ENCODE data around the gene CHRD. TPM values are rescaled to one million over a fixed set of nuclear protein-coding genes. Genes with fewer than 3 reads are reported as not detected.

The CHRD gene
- total RNA-seq, 1 experiment from 2014 or later = 2.7 TPM

DNA sequence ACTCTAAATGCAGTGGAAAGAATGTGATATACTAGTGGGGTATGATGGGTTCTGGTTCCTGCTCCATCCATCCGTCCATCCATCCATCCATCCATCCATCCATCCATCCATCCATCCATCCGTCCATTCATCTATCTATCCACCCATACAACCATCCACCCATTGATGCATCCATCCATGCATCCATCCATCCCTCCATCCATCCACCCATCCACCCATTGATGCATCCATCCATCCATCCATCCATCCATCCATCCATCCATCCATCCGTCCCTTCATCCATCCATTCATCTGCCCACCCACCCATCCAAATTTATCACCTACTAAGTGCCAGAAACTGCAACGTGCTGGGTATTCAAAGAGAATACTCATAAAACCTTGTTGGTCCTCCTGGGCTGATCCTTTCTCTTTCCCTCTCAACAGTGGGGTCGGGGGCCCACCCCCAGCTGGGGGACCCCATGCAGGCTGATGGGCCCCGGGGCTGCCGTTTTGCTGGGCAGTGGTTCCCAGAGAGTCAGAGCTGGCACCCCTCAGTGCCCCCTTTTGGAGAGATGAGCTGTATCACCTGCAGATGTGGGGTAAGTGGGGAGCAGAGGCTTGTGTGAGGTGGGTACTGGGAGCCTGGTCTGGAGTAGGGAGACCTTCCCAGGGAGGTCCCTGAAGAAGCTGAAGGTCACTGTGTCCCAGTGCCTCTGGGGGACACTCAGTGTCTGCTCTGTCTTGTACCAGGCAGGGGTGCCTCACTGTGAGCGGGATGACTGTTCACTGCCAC is 8.5 kb downstream of the CHRD start (continued):
- TF ChIP-seq, protein P1, sequence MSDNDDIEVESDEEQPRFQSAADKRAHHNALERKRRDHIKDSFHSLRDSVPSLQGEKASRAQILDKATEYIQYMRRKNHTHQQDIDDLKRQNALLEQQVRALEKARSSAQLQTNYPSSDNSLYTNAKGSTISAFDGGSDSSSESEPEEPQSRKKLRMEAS (CRISPR knock-in tag; IDR thresholded peaks at IDR 0.05) = no peak
- TF ChIP-seq SOX15 (CRISPR knock-in tag; IDR thresholded peaks at IDR 0.05) (no peak), ZNF416 (CRISPR knock-in tag; IDR thresholded peaks at IDR 0.05) (no peak), GRHL2 (CRISPR knock-in tag; IDR thresholded peaks at IDR 0.05; ENCODE audit: insufficient replicate concordance, severe bottlenecking) (no peak), ZBTB21 (CRISPR knock-in tag; IDR thresholded peaks at IDR 0.05; ENCODE audit: borderline replicate concordance) (no peak), OVOL2 (CRISPR knock-in tag; IDR thresholded peaks at IDR 0.05; ENCODE audit: borderline replicate concordance) (no peak)
- TF ChIP-seq, protein P2, sequence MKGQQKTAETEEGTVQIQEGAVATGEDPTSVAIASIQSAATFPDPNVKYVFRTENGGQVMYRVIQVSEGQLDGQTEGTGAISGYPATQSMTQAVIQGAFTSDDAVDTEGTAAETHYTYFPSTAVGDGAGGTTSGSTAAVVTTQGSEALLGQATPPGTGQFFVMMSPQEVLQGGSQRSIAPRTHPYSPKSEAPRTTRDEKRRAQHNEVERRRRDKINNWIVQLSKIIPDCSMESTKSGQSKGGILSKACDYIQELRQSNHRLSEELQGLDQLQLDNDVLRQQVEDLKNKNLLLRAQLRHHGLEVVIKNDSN (CRISPR knock-in tag; IDR thresholded peaks at IDR 0.05) = no peak

DNA sequence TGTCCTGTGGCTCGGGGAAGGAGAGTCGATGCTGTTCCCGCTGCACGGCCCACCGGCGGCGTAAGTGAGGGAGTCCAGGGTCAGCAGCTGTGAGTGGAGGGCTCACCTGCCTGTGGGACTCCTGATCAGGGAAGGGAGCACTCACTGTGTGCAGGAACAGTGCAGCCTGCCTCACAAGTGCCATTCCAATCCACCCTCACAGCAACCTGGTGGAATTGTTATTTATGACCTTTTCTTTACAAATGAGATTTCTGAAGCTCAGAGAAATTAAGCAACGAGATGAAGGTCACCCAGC is 9.0 kb downstream of the CHRD start:
- Mint-ChIP-seq H3K27me3 (ENCODE audit: low read depth) (peaks cover 4% of the 10 kb centered on the region), H3K27ac (no peak overlapping the region), H3K4me1 (peaks cover 4% of the 10 kb centered on the region; the same call in 1 of the 2 replicates), H3K36me3 (no peaks in the 10 kb centered on the region), H3K9me3 (no peaks in the 10 kb centered on the region), H3K4me3 (no peak overlapping the region)
- POLR2A ChIA-PET = no interaction called here
- no peak for DNase-seq (ENCODE audit: low spot score)
- no peak for ATAC-seq
- TF ChIP-seq ZNF263 (CRISPR knock-in tag; IDR thresholded peaks at IDR 0.05; ENCODE audit: low read depth) (0 out of 2 replicates have a peak, but pooled peaks have one; percentile 15), ZNF138 (CRISPR knock-in tag; conservative IDR thresholded peaks at IDR 0.05) (no peak)
- CTCF ChIA-PET = interaction anchor here (0.5 to 1.1 kb wide), 2 partner anchors 17 to 28 kb away, joined by 3 to 8 read pairs; no protein-coding TSS in a partner anchor

DNA sequence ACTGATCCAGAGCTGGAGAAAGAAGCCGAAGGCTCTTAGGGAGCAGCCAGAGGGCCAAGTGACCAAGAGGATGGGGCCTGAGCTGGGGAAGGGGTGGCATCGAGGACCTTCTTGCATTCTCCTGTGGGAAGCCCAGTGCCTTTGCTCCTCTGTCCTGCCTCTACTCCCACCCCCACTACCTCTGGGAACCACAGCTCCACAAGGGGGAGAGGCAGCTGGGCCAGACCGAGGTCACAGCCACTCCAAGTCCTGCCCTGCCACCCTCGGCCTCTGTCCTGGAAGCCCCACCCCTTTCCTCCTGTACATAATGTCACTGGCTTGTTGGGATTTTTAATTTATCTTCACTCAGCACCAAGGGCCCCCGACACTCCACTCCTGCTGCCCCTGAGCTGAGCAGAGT is 9.5 kb downstream of the CHRD start:
- DNase-seq (ENCODE audit: low spot score) (no peak), ATAC-seq (peak; percentile 29; the same call in 1 of the 2 replicates)
- Mint-ChIP-seq H3K36me3 (no peaks in the 10 kb centered on the region), H3K4me1 (peaks cover 4% of the 10 kb centered on the region; the same call in 1 of the 2 replicates), H3K9me3 (no peaks in the 10 kb centered on the region), H3K27ac (no peak overlapping the region), H3K4me3 (no peak overlapping the region), H3K27me3 (ENCODE audit: low read depth) (peaks cover 2% of the 10 kb centered on the region; the same call in 1 of the 2 replicates)
- ChIA-PET CTCF (interaction anchor here (0.5 to 1.7 kb wide), 3 partner anchors 17 to 28 kb away, joined by 3 to 8 read pairs (median 8); no protein-coding TSS in a partner anchor), POLR2A (no interaction called here)
- TF ChIP-seq ZNF121 (CRISPR knock-in tag; IDR thresholded peaks at IDR 0.05) (no peak), FOXP1 (CRISPR knock-in tag; IDR thresholded peaks at IDR 0.05; ENCODE audit: borderline replicate concordance) (no peak)
- TF ChIP-seq, protein P3, sequence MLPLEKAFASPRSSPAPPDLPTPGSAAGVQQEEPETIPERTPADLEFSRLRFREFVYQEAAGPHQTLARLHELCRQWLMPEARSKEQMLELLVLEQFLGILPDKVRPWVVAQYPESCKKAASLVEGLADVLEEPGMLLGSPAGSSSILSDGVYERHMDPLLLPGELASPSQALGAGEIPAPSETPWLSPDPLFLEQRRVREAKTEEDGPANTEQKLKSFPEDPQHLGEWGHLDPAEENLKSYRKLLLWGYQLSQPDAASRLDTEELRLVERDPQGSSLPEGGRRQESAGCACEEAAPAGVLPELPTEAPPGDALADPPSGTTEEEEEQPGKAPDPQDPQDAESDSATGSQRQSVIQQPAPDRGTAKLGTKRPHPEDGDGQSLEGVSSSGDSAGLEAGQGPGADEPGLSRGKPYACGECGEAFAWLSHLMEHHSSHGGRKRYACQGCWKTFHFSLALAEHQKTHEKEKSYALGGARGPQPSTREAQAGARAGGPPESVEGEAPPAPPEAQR (CRISPR knock-in tag; IDR thresholded peaks at IDR 0.05) = no peak

DNA sequence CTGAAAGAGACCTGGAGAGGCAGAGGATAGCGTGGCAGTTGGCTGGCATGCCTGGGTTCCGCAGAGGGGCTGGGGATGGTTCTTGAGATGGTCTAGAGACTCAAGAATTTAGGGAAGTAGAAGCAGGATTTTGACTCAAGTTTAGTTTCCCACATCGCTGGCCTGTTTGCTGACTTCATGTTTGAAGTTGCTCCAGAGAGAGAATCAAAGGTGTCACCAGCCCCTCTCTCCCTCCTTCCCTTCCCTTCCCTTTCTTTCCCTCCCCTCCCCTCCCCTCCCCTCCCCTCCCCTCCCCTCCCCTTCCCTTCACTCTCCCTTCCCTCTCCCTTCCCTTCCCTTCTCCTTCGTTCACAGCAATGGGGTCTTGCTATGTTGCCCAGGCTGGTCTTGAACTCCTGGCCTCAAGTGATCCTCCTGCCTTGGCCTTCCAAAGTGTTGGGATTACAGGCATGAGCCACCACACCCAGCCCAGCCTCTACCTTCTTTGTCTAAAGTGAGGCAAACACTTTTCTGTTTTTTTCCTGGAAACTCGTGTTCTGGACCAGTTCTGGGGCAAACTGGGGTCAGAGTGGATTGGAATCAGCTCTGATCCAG is 10.2 kb downstream of the CHRD start:
- H3K27ac Mint-ChIP-seq = no peak overlapping the region
- TF ChIP-seq ZNF121 (CRISPR knock-in tag; IDR thresholded peaks at IDR 0.05) (peak; percentile 92), RORB (CRISPR knock-in tag; IDR thresholded peaks at IDR 0.05) (no peak), OVOL2 (CRISPR knock-in tag; IDR thresholded peaks at IDR 0.05; ENCODE audit: borderline replicate concordance) (no peak)
- H3K36me3 Mint-ChIP-seq = no peaks in the 10 kb centered on the region
- DNase-seq (ENCODE audit: low spot score) (no peak), ATAC-seq (no peak)
- POLR2A ChIA-PET = no interaction called here
- no peaks in the 10 kb centered on the region for H3K9me3 Mint-ChIP-seq
- no peaks in the 10 kb centered on the region; the same call in 1 of the 2 replicates for H3K27me3 Mint-ChIP-seq (ENCODE audit: low read depth)
- peaks cover 4% of the 10 kb centered on the region; the same call in 1 of the 2 replicates for H3K4me1 Mint-ChIP-seq
- H3K4me3 Mint-ChIP-seq = no peak overlapping the region
- CTCF ChIA-PET = interaction anchor here (1.3 to 1.7 kb wide), 2 partner anchors 13 to 18 kb away, joined by 4 to 8 read pairs; no protein-coding TSS in a partner anchor

DNA sequence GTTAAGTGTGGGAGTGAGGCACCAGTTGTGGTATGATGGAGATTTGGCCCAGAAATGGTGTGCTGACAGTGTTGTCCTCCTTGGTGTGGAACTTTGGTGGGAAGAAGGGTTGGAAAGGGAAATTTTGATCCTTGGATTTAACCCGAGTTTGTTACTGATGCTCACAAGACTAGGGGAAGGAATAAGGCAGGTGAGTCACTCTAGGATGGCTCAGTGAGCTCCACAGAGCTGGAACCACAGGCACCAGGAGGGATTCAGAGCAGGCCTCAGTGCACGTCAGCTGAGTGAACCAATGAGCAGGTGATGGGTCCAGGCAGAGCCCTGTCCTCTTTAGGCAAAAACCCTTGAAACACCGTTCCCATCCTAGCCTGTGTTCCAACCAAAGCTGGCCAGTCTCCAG is 11.4 kb downstream of the CHRD start:
- H3K4me3 Mint-ChIP-seq = no peak overlapping the region
- ChIA-PET POLR2A (no interaction called here), CTCF (interaction anchor here (1.3 to 1.7 kb wide), 2 partner anchors 14 to 46 kb away, joined by 4 read pairs; no protein-coding TSS in a partner anchor)
- ATAC-seq = no peak
- H3K36me3 Mint-ChIP-seq = no peaks in the 10 kb centered on the region
- no peaks in the 10 kb centered on the region; the same call in 1 of the 2 replicates for H3K27me3 Mint-ChIP-seq (ENCODE audit: low read depth)
- no peak overlapping the region for H3K27ac Mint-ChIP-seq
- no peak for DNase-seq (ENCODE audit: low spot score)
- peaks cover 4% of the 10 kb centered on the region; the same call in 1 of the 2 replicates for H3K4me1 Mint-ChIP-seq
- no peaks in the 10 kb centered on the region for H3K9me3 Mint-ChIP-seq
- TF ChIP-seq JAZF1 (CRISPR knock-in tag; IDR thresholded peaks at IDR 0.05) (no peak), NFATC4 (CRISPR knock-in tag; IDR thresholded peaks at IDR 0.05) (no peak), ELF4 (CRISPR knock-in tag; IDR thresholded peaks at IDR 0.05; ENCODE audit: low read depth) (no peak), OVOL2 (CRISPR knock-in tag; IDR thresholded peaks at IDR 0.05; ENCODE audit: borderline replicate concordance) (no peak), ZNF671 (CRISPR knock-in tag; IDR thresholded peaks at IDR 0.05) (no peak), ZNF317 (CRISPR knock-in tag; IDR thresholded peaks at IDR 0.05; ENCODE audit: borderline replicate concordance, low read depth) (no peak)
- TF ChIP-seq, protein P4, sequence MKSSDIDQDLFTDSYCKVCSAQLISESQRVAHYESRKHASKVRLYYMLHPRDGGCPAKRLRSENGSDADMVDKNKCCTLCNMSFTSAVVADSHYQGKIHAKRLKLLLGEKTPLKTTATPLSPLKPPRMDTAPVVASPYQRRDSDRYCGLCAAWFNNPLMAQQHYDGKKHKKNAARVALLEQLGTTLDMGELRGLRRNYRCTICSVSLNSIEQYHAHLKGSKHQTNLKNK (CRISPR knock-in tag; IDR thresholded peaks at IDR 0.05) = no peak
- TF ChIP-seq, protein P5, sequence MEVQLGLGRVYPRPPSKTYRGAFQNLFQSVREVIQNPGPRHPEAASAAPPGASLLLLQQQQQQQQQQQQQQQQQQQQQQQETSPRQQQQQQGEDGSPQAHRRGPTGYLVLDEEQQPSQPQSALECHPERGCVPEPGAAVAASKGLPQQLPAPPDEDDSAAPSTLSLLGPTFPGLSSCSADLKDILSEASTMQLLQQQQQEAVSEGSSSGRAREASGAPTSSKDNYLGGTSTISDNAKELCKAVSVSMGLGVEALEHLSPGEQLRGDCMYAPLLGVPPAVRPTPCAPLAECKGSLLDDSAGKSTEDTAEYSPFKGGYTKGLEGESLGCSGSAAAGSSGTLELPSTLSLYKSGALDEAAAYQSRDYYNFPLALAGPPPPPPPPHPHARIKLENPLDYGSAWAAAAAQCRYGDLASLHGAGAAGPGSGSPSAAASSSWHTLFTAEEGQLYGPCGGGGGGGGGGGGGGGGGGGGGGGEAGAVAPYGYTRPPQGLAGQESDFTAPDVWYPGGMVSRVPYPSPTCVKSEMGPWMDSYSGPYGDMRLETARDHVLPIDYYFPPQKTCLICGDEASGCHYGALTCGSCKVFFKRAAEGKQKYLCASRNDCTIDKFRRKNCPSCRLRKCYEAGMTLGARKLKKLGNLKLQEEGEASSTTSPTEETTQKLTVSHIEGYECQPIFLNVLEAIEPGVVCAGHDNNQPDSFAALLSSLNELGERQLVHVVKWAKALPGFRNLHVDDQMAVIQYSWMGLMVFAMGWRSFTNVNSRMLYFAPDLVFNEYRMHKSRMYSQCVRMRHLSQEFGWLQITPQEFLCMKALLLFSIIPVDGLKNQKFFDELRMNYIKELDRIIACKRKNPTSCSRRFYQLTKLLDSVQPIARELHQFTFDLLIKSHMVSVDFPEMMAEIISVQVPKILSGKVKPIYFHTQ (CRISPR knock-in tag; IDR thresholded peaks at IDR 0.05) = no peak
